KOPT-K1 (cell line): ENCODE measurements around the gene NELL2.
"Not testable (repeated sequence)": the region's sequence is repeated elsewhere in the genome, so short reads cannot be mapped to it uniquely, and the experiment has no call there.

Experiments
- H3K27ac ChIP-seq: fragments of 200-600 bp; sonication (generic); 2 replicates; pipeline ENCODE4 v1.5.1; 2016; ENCODE audit warnings: antibody characterized with exemption, mild to moderate bottlenecking, low read depth, low read length; ENCODE audit not compliant: poor library complexity, severe bottlenecking
- H3K36me3 ChIP-seq: fragments of 200-600 bp; sonication (generic); 2 replicates; pipeline ENCODE4 v1.5.1; 2017; ENCODE audit warnings: antibody characterized with exemption, mild to moderate bottlenecking, low read length, moderate library complexity; ENCODE audit not compliant: insufficient read depth
- H3K9me3 ChIP-seq: fragments of 200-600 bp; sonication (generic); 2 replicates; pipeline ENCODE4 v1.5.1; 2017; ENCODE audit warnings: antibody characterized with exemption, low read length, mild to moderate bottlenecking; ENCODE audit not compliant: insufficient read depth, poor library complexity, severe bottlenecking

Gene NELL2

GRCh38 chr12:44833561-44833960, 42.6 kb downstream of the NELL2 start:
- no peak overlapping the region for H3K27ac ChIP-seq
- H3K36me3 ChIP-seq = no peaks in the 10 kb centered on the region
- H3K9me3 ChIP-seq = no peaks in the 10 kb centered on the region

- no peak overlapping the region for H3K27ac ChIP-seq
- no peaks in the 10 kb centered on the region for H3K9me3 ChIP-seq
- H3K36me3 ChIP-seq = no peaks in the 10 kb centered on the region
These were observed 45.5 kb downstream of the NELL2 start for GRCh38 chr12:44830566-44831055.

- Histone ChIP-seq H3K27ac (no peak overlapping the region), H3K36me3 (no peaks in the 10 kb centered on the region), H3K9me3 (no peaks in the 10 kb centered on the region)
These were observed 47.1 kb downstream of the NELL2 start for GRCh38 chr12:44829045-44829444.

GRCh38 chr12:44827832-44828438, 48.2 kb downstream of the NELL2 start:
- no peaks in the 10 kb centered on the region for H3K9me3 ChIP-seq
- H3K36me3 ChIP-seq = no peaks in the 10 kb centered on the region
- no peak overlapping the region for H3K27ac ChIP-seq

- H3K27ac ChIP-seq, H3K9me3 ChIP-seq, H3K36me3 ChIP-seq: not testable (repeated sequence)
These were observed 54.4 kb downstream of the NELL2 start for GRCh38 chr12:44821702-44822101.

GRCh38 chr12:44819884-44820283, 56.2 kb downstream of the NELL2 start:
- H3K9me3 ChIP-seq = no peaks in the 10 kb centered on the region
- H3K27ac ChIP-seq = no peak overlapping the region
- H3K36me3 ChIP-seq = no peaks in the 10 kb centered on the region

- no peaks in the 10 kb centered on the region for H3K36me3 ChIP-seq
- no peaks in the 10 kb centered on the region for H3K9me3 ChIP-seq
- no peak overlapping the region for H3K27ac ChIP-seq
These were observed 58.4 kb downstream of the NELL2 start for GRCh38 chr12:44817687-44818086.

GRCh38 chr12:44816446-44817017, 59.6 kb downstream of the NELL2 start:
- H3K9me3 ChIP-seq = no peaks in the 10 kb centered on the region
- H3K36me3 ChIP-seq = no peaks in the 10 kb centered on the region
- no peak overlapping the region for H3K27ac ChIP-seq

- H3K36me3 ChIP-seq = no peaks in the 10 kb centered on the region
- H3K27ac ChIP-seq = no peak overlapping the region
- no peaks in the 10 kb centered on the region for H3K9me3 ChIP-seq
These were observed 64.1 kb downstream of the NELL2 start for GRCh38 chr12:44812062-44812461.

- Histone ChIP-seq H3K27ac (no peak overlapping the region), H3K9me3 (no peaks in the 10 kb centered on the region), H3K36me3 (no peaks in the 10 kb centered on the region)
These were observed 72.0 kb downstream of the NELL2 start for GRCh38 chr12:44804068-44804467.

- H3K9me3 ChIP-seq = no peaks in the 10 kb centered on the region
These were observed 80.1 kb downstream of the NELL2 start for GRCh38 chr12:44795970-44796369.

GRCh38 chr12:44788731-44789130, 87.4 kb downstream of the NELL2 start:
- H3K9me3 ChIP-seq = no peaks in the 10 kb centered on the region
- H3K36me3 ChIP-seq = no peaks in the 10 kb centered on the region

More at GRCh38 chr12:44795970-44796369, 80.1 kb downstream of the NELL2 start:
- no peaks in the 10 kb centered on the region for H3K36me3 ChIP-seq
- H3K27ac ChIP-seq = no peak overlapping the region

GRCh38 chr12:44780221-44780790, 95.8 kb downstream of the NELL2 start:
- no peak overlapping the region for H3K27ac ChIP-seq
- H3K9me3 ChIP-seq = no peaks in the 10 kb centered on the region
- H3K36me3 ChIP-seq = no peaks in the 10 kb centered on the region

More at GRCh38 chr12:44788731-44789130, 87.4 kb downstream of the NELL2 start:
- H3K27ac ChIP-seq = no peak overlapping the region

GRCh38 chr12:44779766-44780165, 96.3 kb downstream of the NELL2 start:
- H3K36me3 ChIP-seq = no peaks in the 10 kb centered on the region
- H3K27ac ChIP-seq = no peak overlapping the region
- no peaks in the 10 kb centered on the region for H3K9me3 ChIP-seq

GRCh38 chr12:44778863-44779262, 97.3 kb downstream of the NELL2 start:
- Histone ChIP-seq H3K36me3 (no peaks in the 10 kb centered on the region), H3K9me3 (no peaks in the 10 kb centered on the region), H3K27ac (no peak overlapping the region)

- Histone ChIP-seq H3K9me3 (no peaks in the 10 kb centered on the region), H3K36me3 (no peaks in the 10 kb centered on the region), H3K27ac (no peak overlapping the region)
These were observed 99.1 kb downstream of the NELL2 start for GRCh38 chr12:44777044-44777443.
